ENCODE results near the gene IP6K3. TPM values are rescaled to one million over a fixed set of nuclear protein-coding genes. Genes with fewer than 3 reads are reported as not detected.

The IP6K3 gene
- total and polyA plus RNA-seq, 2 experiments from 2014 or later, result 0.14 to 0.16 TPM

DNA sequence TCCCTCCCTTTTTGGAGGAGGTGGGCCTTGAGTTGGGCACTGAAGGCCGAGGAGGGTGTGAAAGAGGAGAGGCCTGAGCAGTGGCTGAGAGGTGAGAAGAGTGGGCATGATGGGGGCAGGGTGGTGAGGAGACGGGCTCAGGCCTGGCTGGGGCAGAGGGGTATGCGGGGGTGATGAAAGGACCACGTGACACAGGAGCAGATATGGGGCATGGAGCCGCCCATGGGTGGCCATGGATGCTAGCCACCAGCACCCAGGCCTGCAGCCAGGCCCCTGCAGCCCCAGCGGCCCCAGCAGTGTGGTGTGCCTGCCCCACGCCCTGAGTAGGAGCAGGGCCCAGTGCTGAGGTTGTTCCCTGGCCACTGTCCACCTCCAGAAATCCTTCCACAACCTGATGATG, 61.7 kb downstream of the IP6K3 start:
- H3K27ac ChIP-seq (ENCODE audit: low read depth), result no peak overlapping the region
- Mint-ChIP-seq H3K4me1 (no peaks in the 10 kb centered on the region; the same call in 2 of the 3 replicates), H3K27me3 (ENCODE audit: insufficient read depth, low read depth, poor library complexity) (peaks cover 9% of the 10 kb centered on the region), H3K27ac (no peak overlapping the region), H3K36me3 (ENCODE audit: low read depth) (peaks cover 44% of the 10 kb centered on the region), H3K4me3 (no peak overlapping the region), H3K9me3 (no peaks in the 10 kb centered on the region; the same call in 2 of the 3 replicates)
- no peak overlapping the region for H2AFZ ChIP-seq
- H3K9me2 ChIP-seq (ENCODE audit: insufficient read depth), result no peaks in the 10 kb centered on the region
- no peaks in the 10 kb centered on the region for H3F3A ChIP-seq (replicated peaks; ENCODE audit: low read depth)
- peaks cover 3% of the 10 kb centered on the region; the same call in 1 of the 2 replicates for H3K36me3 ChIP-seq (ENCODE audit: insufficient read depth)
- TF ChIP-seq ZNF462 (CRISPR knock-in tag; IDR thresholded peaks at IDR 0.05) (no peak), REST (IDR thresholded peaks at IDR 0.05; ENCODE audit: unreplicated experiment) (no peak), ETS1 (IDR thresholded peaks at IDR 0.05) (no peak), NANOG (IDR thresholded peaks at IDR 0.05; ENCODE audit: borderline replicate concordance) (no peak), JUNB (IDR thresholded peaks at IDR 0.05; ENCODE audit: unreplicated experiment) (no peak), ZNF114 (CRISPR knock-in tag; IDR thresholded peaks at IDR 0.05) (no peak)
- no peak for ATAC-seq
- H4K20me1 ChIP-seq (replicated peaks; ENCODE audit: insufficient read depth), result no peaks in the 10 kb centered on the region; the same call in 1 of the 2 replicates
- H3K79me2 ChIP-seq (replicated peaks; ENCODE audit: insufficient read depth), result no peaks in the 10 kb centered on the region
- H3K4me2 ChIP-seq, result no peak overlapping the region
- H3K4me3 ChIP-seq, result no peak overlapping the region
- H3K27me3 ChIP-seq (ENCODE audit: insufficient read depth), result no peaks in the 10 kb centered on the region
- H3K4me1 ChIP-seq (ENCODE audit: insufficient read depth), result no peaks in the 10 kb centered on the region
- no peak for DNase-seq (ENCODE audit: low spot score)

All from GM23338 (cell line).